ENCODE data around the gene SDC1. TPM values are rescaled to one million over a fixed set of nuclear protein-coding genes. Genes with fewer than 3 reads are reported as not detected.

Gene SDC1
- total RNA-seq, 2 experiments from 2014 or later: 0.33 TPM; not detected in 1

- no peak for DNase-seq
- Mint-ChIP-seq H3K36me3 (ENCODE audit: low read depth) (no peaks in the 10 kb centered on the region), H3K4me1 (no peaks in the 10 kb centered on the region), H3K9me3 (no peaks in the 10 kb centered on the region), H3K27me3 (peaks cover 4% of the 10 kb centered on the region), H3K4me3 (no peak overlapping the region), H3K27ac (no peak overlapping the region)
- ChIA-PET POLR2A (no interaction called here), CTCF (no interaction called here)
Measured at GRCh38 chr2:20178666-20179465, 46.1 kb downstream of the SDC1 start.

DNA sequence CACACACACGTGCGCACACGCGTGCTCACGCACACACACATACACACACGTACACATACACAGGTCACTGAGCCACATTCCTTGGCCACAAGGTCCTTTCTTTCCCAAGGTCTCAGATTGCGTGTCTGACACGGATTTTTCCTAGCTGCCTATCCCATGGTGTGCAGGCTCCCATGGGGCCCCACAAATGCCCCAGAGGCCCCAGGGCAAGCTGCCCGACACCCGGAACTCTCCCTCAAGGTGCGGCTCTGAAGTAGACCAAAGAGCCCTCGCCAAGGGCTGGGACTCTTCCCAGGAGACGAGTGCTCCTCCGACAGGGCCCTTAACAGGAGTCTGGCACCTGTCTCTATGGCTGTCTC lies 46.7 kb downstream of the SDC1 start:
- CTCF ChIA-PET: no interaction called here
- H3K36me3 Mint-ChIP-seq (ENCODE audit: low read depth): no peaks in the 10 kb centered on the region

DNA sequence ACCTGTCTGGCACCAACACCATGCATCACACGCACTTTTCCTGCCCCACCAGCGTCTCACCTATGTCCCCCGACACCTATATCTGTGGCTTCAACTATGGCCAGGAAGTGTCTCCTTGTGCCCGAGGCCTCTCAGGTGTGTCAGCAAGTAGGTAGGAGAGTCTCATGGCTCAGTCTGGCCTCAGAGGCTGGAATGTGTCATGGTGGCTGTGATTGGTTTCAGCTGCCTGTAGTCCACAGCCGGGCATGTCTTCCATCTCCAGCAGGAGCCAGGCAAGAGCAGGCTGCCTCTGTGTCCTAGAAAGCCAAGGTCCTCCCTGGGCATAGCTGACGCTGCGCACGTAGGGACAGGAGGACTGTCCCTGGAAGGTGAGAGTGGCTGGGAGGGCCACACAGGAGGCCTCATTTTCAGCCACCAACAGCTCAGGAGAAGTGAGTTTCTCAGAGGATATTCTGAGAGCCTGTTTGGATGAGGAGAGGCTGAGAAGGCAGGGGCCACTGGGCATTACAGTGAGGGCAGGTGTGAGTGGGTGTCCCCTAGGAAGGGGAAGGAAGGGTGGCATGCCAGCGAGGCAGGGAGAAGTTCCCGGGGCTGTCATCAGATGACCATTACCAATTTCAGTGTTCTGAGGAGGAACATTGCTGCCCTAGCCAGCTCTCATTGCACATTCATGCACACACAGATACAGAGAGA lies 47.2 kb downstream of the SDC1 start:
- peaks cover 9% of the 10 kb centered on the region for H3K27me3 Mint-ChIP-seq
- POLR2A ChIA-PET: no interaction called here
- no peak overlapping the region for H3K27ac Mint-ChIP-seq
- no peaks in the 10 kb centered on the region for H3K36me3 Mint-ChIP-seq (ENCODE audit: low read depth)
- CTCF ChIA-PET: no interaction called here
- H3K4me1 Mint-ChIP-seq: no peaks in the 10 kb centered on the region
- DNase-seq: no peak
- H3K4me3 Mint-ChIP-seq: no peak overlapping the region
- H3K9me3 Mint-ChIP-seq: no peaks in the 10 kb centered on the region

More for the DNA sequence above, 46.7 kb downstream of the SDC1 start:
- DNase-seq: no peak
- H3K4me3 Mint-ChIP-seq: no peak overlapping the region
- POLR2A ChIA-PET: no interaction called here
- no peaks in the 10 kb centered on the region for H3K9me3 Mint-ChIP-seq
- H3K27ac Mint-ChIP-seq: no peak overlapping the region
- H3K27me3 Mint-ChIP-seq: peaks cover 4% of the 10 kb centered on the region
- H3K4me1 Mint-ChIP-seq: no peaks in the 10 kb centered on the region

DNA sequence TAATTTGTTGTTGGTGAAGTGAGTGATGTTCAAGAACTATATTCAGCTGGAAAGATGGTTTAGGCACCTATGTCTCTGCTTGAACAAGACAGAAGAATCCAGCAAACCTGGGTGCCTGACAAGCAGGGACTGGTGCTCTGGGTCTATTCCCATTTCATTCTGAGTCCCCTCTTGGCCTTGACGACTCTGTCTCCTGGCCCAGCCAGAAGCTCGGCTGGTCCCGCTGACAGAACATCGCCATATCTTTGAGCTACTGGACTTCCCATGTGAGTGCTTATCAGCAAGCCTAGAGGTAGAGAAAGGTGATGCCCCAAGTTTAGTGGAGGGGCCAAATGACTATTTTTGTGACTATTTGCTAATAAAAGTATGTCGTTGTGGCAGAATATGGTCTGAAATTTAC lies 48.2 kb downstream of the SDC1 start:
- Mint-ChIP-seq H3K4me3 (no peak overlapping the region), H3K4me1 (no peaks in the 10 kb centered on the region), H3K36me3 (ENCODE audit: low read depth) (no peaks in the 10 kb centered on the region), H3K27me3 (peaks cover 9% of the 10 kb centered on the region), H3K27ac (no peak overlapping the region), H3K9me3 (no peaks in the 10 kb centered on the region)
- no peak for DNase-seq
- CTCF ChIA-PET: no interaction called here
- POLR2A ChIA-PET: no interaction called here

GRCh38 chr2:20175931-20176330 lies 49.0 kb downstream of the SDC1 start:
- Mint-ChIP-seq H3K27ac (no peak overlapping the region), H3K9me3 (no peaks in the 10 kb centered on the region), H3K4me1 (no peaks in the 10 kb centered on the region), H3K4me3 (no peak overlapping the region), H3K36me3 (ENCODE audit: low read depth) (no peaks in the 10 kb centered on the region), H3K27me3 (peaks cover 10% of the 10 kb centered on the region)
- DNase-seq: no peak
- ChIA-PET CTCF (no interaction called here), POLR2A (no interaction called here)

- CTCF ChIA-PET: no interaction called here
- no peaks in the 10 kb centered on the region for H3K4me1 Mint-ChIP-seq
Measured at GRCh38 chr2:20175267-20175666, 49.7 kb downstream of the SDC1 start.

DNA sequence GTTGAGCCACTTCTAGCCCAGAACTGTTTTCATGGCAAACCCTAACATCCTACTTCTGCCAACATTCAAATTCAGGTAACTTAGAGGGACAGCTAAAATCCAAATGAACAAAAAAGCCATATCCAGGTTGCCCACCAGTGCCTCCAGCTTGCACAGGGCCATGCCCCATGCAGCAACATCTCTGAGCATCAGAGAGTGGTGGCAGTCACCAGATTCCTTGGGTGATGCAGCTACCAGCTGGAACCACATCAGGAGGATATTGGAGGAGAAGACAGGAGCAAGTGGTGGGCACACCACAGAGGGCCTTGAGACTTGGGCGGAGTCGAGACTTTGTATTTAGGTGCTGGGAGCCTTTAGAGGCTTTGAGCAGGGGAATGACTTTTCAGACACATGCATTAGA lies 50.5 kb downstream of the SDC1 start:
- ChIA-PET POLR2A (no interaction called here), CTCF (no interaction called here)
- H3K36me3 Mint-ChIP-seq (ENCODE audit: low read depth): no peaks in the 10 kb centered on the region
- no peak for DNase-seq
- H3K4me3 Mint-ChIP-seq: no peak overlapping the region
- H3K27ac Mint-ChIP-seq: no peak overlapping the region
- peaks cover 12% of the 10 kb centered on the region for H3K27me3 Mint-ChIP-seq
- no peaks in the 10 kb centered on the region for H3K9me3 Mint-ChIP-seq
- no peaks in the 10 kb centered on the region for H3K4me1 Mint-ChIP-seq

More at GRCh38 chr2:20175267-20175666, 49.7 kb downstream of the SDC1 start:
- DNase-seq: no peak
- no peaks in the 10 kb centered on the region for H3K36me3 Mint-ChIP-seq (ENCODE audit: low read depth)
- peaks cover 12% of the 10 kb centered on the region for H3K27me3 Mint-ChIP-seq
- POLR2A ChIA-PET: no interaction called here
- H3K4me3 Mint-ChIP-seq: no peak overlapping the region
- H3K9me3 Mint-ChIP-seq: no peaks in the 10 kb centered on the region
- H3K27ac Mint-ChIP-seq: no peak overlapping the region

DNA sequence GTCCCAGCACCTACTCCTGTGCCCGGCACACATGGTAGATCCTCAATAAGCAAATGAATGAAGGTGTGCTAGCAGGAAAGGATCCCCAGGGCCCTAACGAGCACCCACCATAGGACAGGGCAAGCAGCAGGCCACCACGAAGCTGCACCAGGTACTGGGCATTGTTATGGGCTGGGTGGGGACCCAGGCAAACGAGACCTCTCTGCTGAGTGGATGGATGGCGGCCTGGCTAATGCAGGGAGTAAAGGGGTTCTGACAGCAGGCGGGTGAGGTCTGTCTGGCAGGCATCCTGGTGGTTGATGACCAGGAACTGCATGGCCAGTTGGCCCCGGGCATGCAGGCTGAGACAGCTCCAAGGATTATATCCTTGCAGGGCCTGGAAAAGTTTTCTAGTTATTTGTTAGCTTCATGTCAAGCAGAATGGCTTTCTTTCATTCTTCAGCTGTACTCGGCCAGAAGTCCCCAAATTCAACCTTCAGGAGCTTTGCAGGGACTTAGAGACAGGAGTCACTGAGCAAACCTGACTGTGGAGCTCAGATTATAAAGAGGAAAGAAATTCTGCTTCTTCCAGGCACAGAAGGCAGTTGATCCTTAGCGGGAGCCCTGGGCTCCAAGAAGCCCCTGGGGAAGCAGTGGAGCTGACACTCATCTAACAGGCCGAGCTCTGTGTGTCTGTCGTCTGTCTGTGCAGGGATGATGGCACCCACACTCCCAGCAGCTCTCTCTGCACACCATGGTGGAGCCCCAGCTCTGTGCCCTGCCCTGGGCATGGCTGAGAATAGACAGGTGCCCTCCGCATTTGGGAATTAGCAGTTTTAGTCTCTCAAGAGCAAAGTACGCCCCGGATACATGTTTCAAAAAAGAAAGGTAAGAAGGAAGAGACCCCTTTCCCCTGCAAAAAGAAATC lies 51.2 kb downstream of the SDC1 start:
- ChIA-PET POLR2A (no interaction called here), CTCF (no interaction called here)
- Mint-ChIP-seq H3K27ac (no peak overlapping the region), H3K4me1 (no peaks in the 10 kb centered on the region), H3K4me3 (no peak overlapping the region), H3K36me3 (ENCODE audit: low read depth) (no peaks in the 10 kb centered on the region), H3K27me3 (peaks cover 12% of the 10 kb centered on the region), H3K9me3 (no peaks in the 10 kb centered on the region)
- no peak for DNase-seq

DNA sequence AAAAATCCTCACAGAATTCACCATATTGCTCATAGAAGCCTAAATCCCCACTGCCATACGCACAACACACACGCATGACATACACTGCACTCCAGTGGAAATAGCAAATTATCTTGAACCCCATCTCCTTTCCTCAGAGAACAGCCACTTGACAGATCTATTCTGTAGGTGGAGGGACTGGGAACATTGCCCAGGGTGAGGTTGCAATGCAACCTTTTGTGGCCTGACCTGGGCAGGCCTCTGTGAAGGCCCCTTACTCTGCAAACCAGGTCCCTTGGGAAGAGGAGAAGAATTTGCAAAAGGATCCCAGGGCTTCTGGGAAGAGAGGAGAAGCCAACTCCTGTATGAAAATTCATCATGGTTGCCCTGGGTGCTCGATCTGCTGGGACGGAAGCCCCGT lies 51.9 kb downstream of the SDC1 start:
- H3K27ac Mint-ChIP-seq: no peak overlapping the region
- CTCF ChIA-PET: no interaction called here
- H3K4me1 Mint-ChIP-seq: no peaks in the 10 kb centered on the region
- DNase-seq: no peak
- peaks cover 14% of the 10 kb centered on the region for H3K27me3 Mint-ChIP-seq
- no peaks in the 10 kb centered on the region for H3K36me3 Mint-ChIP-seq (ENCODE audit: low read depth)
- POLR2A ChIA-PET: no interaction called here
- no peaks in the 10 kb centered on the region for H3K9me3 Mint-ChIP-seq
- no peak overlapping the region for H3K4me3 Mint-ChIP-seq

DNA sequence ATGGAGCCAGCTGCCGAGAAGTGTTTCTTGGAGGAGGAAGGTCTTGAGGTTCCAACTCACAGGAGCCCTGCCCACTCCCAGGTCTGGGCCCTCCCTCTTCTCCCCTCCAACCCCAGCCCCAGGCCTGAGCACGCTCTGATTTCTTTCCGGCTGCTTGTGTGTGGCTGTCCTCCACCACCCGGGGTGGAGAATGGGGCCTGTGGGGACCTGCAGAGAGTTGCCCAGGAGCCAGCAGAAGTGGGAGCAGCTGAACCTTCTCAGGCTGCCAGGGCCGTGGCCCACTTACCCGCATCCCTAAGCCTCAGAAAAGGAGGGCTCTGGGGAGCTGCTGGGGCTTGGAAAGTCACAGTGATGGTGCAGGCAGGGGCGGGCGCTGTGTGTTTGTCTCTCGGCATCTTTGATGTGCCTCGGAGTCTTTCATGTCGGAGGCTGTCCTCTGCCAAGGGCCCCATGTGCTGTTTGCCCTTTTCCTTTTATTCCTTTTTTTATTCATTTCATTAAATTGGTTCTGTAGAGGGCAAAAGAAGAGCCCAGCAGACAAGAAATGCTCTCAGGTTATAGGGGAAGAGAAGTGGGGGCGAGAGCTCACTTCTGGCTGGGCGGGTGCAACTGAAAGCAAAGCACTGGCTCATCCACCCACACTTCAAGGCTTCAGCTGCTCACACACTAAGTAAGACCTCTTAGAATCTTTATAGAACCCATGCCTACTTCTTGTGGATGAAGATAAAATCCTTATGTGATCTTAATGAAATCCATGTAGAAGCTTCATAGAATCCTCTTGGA lies 52.5 kb downstream of the SDC1 start:
- no peak overlapping the region for H3K4me3 Mint-ChIP-seq
- H3K4me1 Mint-ChIP-seq: no peaks in the 10 kb centered on the region
- DNase-seq: no peak
- ChIA-PET POLR2A (no interaction called here), CTCF (no interaction called here)
- no peaks in the 10 kb centered on the region for H3K9me3 Mint-ChIP-seq
- no peaks in the 10 kb centered on the region for H3K36me3 Mint-ChIP-seq (ENCODE audit: low read depth)
- peaks cover 14% of the 10 kb centered on the region for H3K27me3 Mint-ChIP-seq
- H3K27ac Mint-ChIP-seq: no peak overlapping the region

DNA sequence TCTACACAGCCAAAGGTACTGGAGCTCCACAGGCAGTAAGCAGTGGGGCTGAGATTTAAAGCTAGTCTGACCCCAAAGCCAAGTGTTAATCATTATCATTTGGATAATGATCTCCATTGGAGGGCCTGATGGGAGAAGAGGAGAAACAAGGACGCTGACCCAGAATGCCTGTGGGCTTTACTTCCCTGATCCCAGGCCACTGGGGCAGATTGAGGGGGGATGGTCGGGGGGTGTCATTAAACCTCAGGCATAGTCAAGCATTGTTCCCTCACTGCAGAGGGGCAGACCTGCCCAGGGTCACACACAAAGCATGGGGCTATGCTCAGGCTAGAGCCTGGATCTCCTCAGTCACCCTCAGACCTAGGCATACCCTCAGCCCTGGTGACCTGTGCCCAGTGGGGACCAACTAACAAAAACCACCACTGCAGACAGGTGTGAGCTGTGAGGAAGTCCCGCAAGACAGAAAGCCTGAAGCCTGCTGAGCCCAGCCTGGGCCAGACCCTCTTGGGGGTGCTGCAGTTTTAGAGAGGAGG lies 53.4 kb downstream of the SDC1 start:
- ChIA-PET POLR2A (no interaction called here), CTCF (no interaction called here)
- Mint-ChIP-seq H3K27me3 (peaks cover 10% of the 10 kb centered on the region), H3K9me3 (no peaks in the 10 kb centered on the region), H3K27ac (no peak overlapping the region), H3K4me3 (no peak overlapping the region), H3K4me1 (no peaks in the 10 kb centered on the region), H3K36me3 (ENCODE audit: low read depth) (no peaks in the 10 kb centered on the region)
- DNase-seq: no peak

- DNase-seq: no peak
- Mint-ChIP-seq H3K4me3 (no peak overlapping the region), H3K4me1 (no peaks in the 10 kb centered on the region), H3K27ac (no peak overlapping the region), H3K27me3 (peaks cover 10% of the 10 kb centered on the region), H3K9me3 (no peaks in the 10 kb centered on the region), H3K36me3 (ENCODE audit: low read depth) (no peaks in the 10 kb centered on the region)
- CTCF ChIA-PET: no interaction called here
- POLR2A ChIA-PET: no interaction called here
Measured at GRCh38 chr2:20170704-20171250, 54.2 kb downstream of the SDC1 start.

Measured in activated CD4-positive, alpha-beta memory T cell treated with anti-CD3 and anti-CD28 coated beads, Interleukin-2, amount 10 ng/mL, durations not matched to agents 7 days and 5 days (primary cell).